Psoas muscle (tissue), 8 donors: ENCODE results near the gene YIPF1. TPM values are rescaled to one million over a fixed set of nuclear protein-coding genes. Genes with fewer than 3 reads are reported as not detected.

Experiments
- ATAC-seq, 4 donors: fragments of 200-7000 bp; cut with Tn5 transposase; one replicate each; pipeline ENCODE4 v1.9.1; 2020; ENCODE audit warnings: moderate library complexity in 3 of 4, mild to moderate bottlenecking in 2 of 4
- DNase-seq, 2 donors: peaks; one replicate each; pipeline ENCODE4 v3.0.0-alpha.2; 2020
- H3K27ac ChIP-seq: fragments of 200-600 bp; one replicate; pipeline ENCODE4 v1.8.0; 2022
- H3K27me3 ChIP-seq, 3 donors: fragments of 200-600 bp in 1 of 3; one replicate each; pipeline versions ENCODE4 v1.6.1 to v1.8.0; 2013 to 2022; ENCODE audit warnings: low read length in 2 of 3, mild to moderate bottlenecking in 2 of 3, moderate library complexity in 1 of 3; ENCODE audit not compliant: insufficient read depth in 3 of 3
- H3K36me3 ChIP-seq, 2 donors: fragments of 200-600 bp in 1 of 2; one replicate each; pipeline versions ENCODE4 v1.6.1 to v1.8.0; 2013 to 2022; ENCODE audit warnings: low read depth in 1 of 2, mild to moderate bottlenecking in 1 of 2, moderate library complexity in 1 of 2; ENCODE audit not compliant: insufficient read depth in 1 of 2
- H3K4me1 ChIP-seq: fragments of 200-600 bp; one replicate; pipeline ENCODE4 v1.8.0; 2022
- H3K4me3 ChIP-seq: fragments of 200-600 bp; one replicate; pipeline ENCODE4 v1.8.0; 2022; ENCODE audit warnings: mild to moderate bottlenecking
- H3K9me3 ChIP-seq: fragments of 200-600 bp; one replicate; pipeline ENCODE4 v1.8.0; 2022
- WGBS, 3 donors: extraction: QIAGEN DNeasy Blood & Tissue Kit; methylation state at CpG; one replicate each; pipeline versions ENCODE4 v1.1.6 to v1.1.7; 2013; 5-methylcytosine and 5-hydroxymethylcytosine counted together
- intact Hi-C, 2 donors: fragments of 100-400 bp; cut with DNase I; formaldehyde crosslinking; loops; one replicate each; pipeline versions ENCODE4 v1.11.0 to v1.14.2; 2022
- polyA plus RNA-seq, 3 donors: library from polyadenylated mRNA; stranded (reverse); fragments of 200-250 nt; gene quantifications; one replicate each; pipeline ENCODE4 v1.2.3, GENCODE V29; 2013
- total RNA-seq, 4 donors: library from RNA; stranded (reverse); fragmentation: NEBNext Ultra II Directional in 2 of 4; extraction: Animal tissue kit (Norgen Biotek cat#: 25700) in 2 of 4; gene quantifications; one replicate each; pipeline versions ENCODE4 v1.2.1 to v1.2.4, GENCODE V29; 2021 to 2023
- TF ChIP-seq, protein P1 (sequence below): fragments of 200-600 bp; IDR thresholded peaks from one replicate; pipeline ENCODE4 v1.8.0; 2022; ENCODE audit warnings: antibody characterized with exemption
- donor health status: healthy with polysubstance abuse.
- donor health status: DM: no; HTN: no; CAD: no; lungs with moderate emphysema.
- donor health status: Bipolar disorder and iron deficiency.
- donor health status: healthy.
- donor health status: DM: yes; HTN: yes; CAD: no.
- donor health status: DM: no; HTN: no; CAD: no.
- donor health status: DM: no; HTN: no; CAD: no.
- donor health status: DM: yes; HTN: yes; CAD: no.

The YIPF1 gene
- total and polyA plus RNA-seq, 7 donors = 11.8 to 54.1 (median 23.1) TPM

GRCh38 chr1:53835491-53835890 lies 54.1 kb downstream of the YIPF1 start:
- no peaks in the 10 kb centered on the region for H3K27me3 ChIP-seq
- 92 to 96% (median 93%) methylated on average over 2 of the region's 2 CpGs for WGBS, 3 donors
- TF ChIP-seq, protein P1, sequence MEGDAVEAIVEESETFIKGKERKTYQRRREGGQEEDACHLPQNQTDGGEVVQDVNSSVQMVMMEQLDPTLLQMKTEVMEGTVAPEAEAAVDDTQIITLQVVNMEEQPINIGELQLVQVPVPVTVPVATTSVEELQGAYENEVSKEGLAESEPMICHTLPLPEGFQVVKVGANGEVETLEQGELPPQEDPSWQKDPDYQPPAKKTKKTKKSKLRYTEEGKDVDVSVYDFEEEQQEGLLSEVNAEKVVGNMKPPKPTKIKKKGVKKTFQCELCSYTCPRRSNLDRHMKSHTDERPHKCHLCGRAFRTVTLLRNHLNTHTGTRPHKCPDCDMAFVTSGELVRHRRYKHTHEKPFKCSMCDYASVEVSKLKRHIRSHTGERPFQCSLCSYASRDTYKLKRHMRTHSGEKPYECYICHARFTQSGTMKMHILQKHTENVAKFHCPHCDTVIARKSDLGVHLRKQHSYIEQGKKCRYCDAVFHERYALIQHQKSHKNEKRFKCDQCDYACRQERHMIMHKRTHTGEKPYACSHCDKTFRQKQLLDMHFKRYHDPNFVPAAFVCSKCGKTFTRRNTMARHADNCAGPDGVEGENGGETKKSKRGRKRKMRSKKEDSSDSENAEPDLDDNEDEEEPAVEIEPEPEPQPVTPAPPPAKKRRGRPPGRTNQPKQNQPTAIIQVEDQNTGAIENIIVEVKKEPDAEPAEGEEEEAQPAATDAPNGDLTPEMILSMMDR = no peak
- no peak for DNase-seq
- H3K9me3 ChIP-seq = no peaks in the 10 kb centered on the region
- no peak for ATAC-seq
- intact Hi-C loops = no loop called here
- no peaks in the 10 kb centered on the region for H3K4me1 ChIP-seq
- no peak overlapping the region for H3K27ac ChIP-seq
- no peak overlapping the region for H3K4me3 ChIP-seq
- H3K36me3 ChIP-seq = peaks cover 0 to 6% of the 10 kb centered on the region in 2 donors

- no peaks in the 10 kb centered on the region for H3K4me1 ChIP-seq
- 92 to 95% (median 94%) methylated on average over 11 of the region's 11 CpGs for WGBS, 3 donors
- H3K4me3 ChIP-seq = no peak overlapping the region
- H3K27ac ChIP-seq = no peak overlapping the region
- H3K36me3 ChIP-seq = peaks cover 0 to 6% of the 10 kb centered on the region in 2 donors
- no peaks in the 10 kb centered on the region for H3K27me3 ChIP-seq
- DNase-seq (no peak), ATAC-seq (no peak)
- H3K9me3 ChIP-seq = no peaks in the 10 kb centered on the region
- intact Hi-C loops = no loop called here
- TF ChIP-seq, protein P1 = no peak
Measured at GRCh38 chr1:53834776-53835175, 54.8 kb downstream of the YIPF1 start.

- Histone ChIP-seq H3K4me1 (no peaks in the 10 kb centered on the region), H3K4me3 (no peak overlapping the region), H3K27ac (no peak overlapping the region), H3K36me3 (peaks cover 3 to 11% of the 10 kb centered on the region in 2 donors), H3K9me3 (no peaks in the 10 kb centered on the region), H3K27me3 (no peaks in the 10 kb centered on the region)
- no peak for ATAC-seq
- DNase-seq = no peak
- 89 to 96% (median 94%) methylated on average over 4 of the region's 4 CpGs for WGBS, 3 donors
- intact Hi-C loops = no loop called here
- TF ChIP-seq, protein P1 = no peak
Measured at GRCh38 chr1:53833393-53833792, 56.2 kb downstream of the YIPF1 start.

DNA sequence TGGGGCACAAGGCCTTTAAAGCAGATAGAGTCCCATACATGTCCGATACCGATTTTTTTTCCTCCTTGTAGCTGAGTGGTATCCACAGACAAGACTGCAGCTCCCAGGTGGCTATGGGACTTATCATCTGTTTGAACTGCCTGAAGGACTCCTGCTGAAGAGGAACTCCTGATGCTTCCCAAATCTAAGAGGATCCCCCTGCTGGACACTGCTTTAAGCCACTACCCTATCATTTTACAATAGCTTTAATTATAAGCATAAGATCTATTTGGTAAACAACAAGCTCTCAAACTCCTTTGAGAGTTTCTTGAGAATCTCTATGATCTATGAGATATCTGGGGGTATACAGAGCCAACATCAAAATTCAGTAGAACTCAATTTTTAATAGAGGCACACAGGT lies 63.2 kb downstream of the YIPF1 start:
- Histone ChIP-seq H3K36me3 (peaks cover 3 to 59% of the 10 kb centered on the region in 2 donors), H3K27ac (no peak overlapping the region), H3K4me3 (no peak overlapping the region), H3K9me3 (no peaks in the 10 kb centered on the region), H3K27me3 (no peaks in the 10 kb centered on the region), H3K4me1 (no peaks in the 10 kb centered on the region)
- DNase-seq = no peak
- intact Hi-C loops = no loop called here
- ATAC-seq = no peak
- TF ChIP-seq, protein P1 = no peak
- 96 to 98% (median 96%) methylated on average over 2 of the region's 2 CpGs for WGBS, 3 donors

DNA sequence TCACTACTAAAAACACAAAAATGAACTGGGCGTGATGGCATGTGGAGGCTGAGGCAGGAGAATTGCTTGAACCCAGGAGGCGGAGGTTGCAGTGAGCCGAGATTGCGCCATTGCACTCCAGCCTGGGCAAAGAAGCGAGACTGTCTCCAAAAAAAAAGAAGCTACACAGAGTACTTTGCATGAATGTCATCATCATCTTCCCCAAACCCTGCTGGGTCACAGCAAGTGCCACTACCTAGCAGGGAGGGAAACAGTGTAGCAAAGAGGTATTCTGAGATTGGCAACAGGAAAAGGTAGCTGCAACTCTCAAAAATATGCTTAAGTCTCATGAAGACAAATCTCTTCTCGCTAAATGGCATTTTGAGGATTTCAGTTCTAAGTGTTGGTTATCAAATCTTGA lies 64.3 kb downstream of the YIPF1 start:
- DNase-seq = no peak
- intact Hi-C loops = no loop called here
- Histone ChIP-seq H3K36me3 (peaks cover 3 to 59% of the 10 kb centered on the region in 2 donors), H3K27ac (no peak overlapping the region), H3K27me3 (no peaks in the 10 kb centered on the region), H3K4me3 (no peak overlapping the region), H3K4me1 (no peaks in the 10 kb centered on the region), H3K9me3 (no peaks in the 10 kb centered on the region)
- ATAC-seq = no peak
- WGBS, 3 donors = 96 to 100% (median 97%) methylated on average over 6 of the region's 6 CpGs
- TF ChIP-seq, protein P1 = no peak
